Effector CD4-positive, alpha-beta T cell (primary cell): Measurements from ENCODE around the gene HORMAD2.
"Not testable (repeated sequence)": the region's sequence is repeated elsewhere in the genome, so short reads cannot be mapped to it uniquely, and the experiment has no call there.

Source experiments
- DNase-seq: peaks from one replicate; pipeline ENCODE4 v3.0.0-alpha.2; 2020

HORMAD2 gene

GRCh38 chr22:30057375-30057774 lies 22.9 kb upstream of the HORMAD2 start:
- no peak for DNase-seq

- DNase-seq, result not testable (repeated sequence)
These were observed 20.8 kb upstream of the HORMAD2 start for GRCh38 chr22:30059346-30060020.

GRCh38 chr22:30061094-30061493 lies 19.2 kb upstream of the HORMAD2 start:
- not testable (repeated sequence) for DNase-seq

- no peak for DNase-seq
These were observed 18.0 kb upstream of the HORMAD2 start for GRCh38 chr22:30062259-30062658.

GRCh38 chr22:30062950-30063349 lies 17.3 kb upstream of the HORMAD2 start:
- no peak for DNase-seq

- no peak for DNase-seq
These were observed 16.1 kb upstream of the HORMAD2 start for GRCh38 chr22:30064172-30064571.

GRCh38 chr22:30073743-30074142 lies 6.5 kb upstream of the HORMAD2 start:
- DNase-seq, result no peak

- no peak for DNase-seq
These were observed 6.1 kb upstream of the HORMAD2 start for GRCh38 chr22:30074147-30074546.

- no peak for DNase-seq
These were observed 5.3 kb upstream of the HORMAD2 start for GRCh38 chr22:30074994-30075393.

GRCh38 chr22:30077279-30077880 lies 2.9 kb upstream of the HORMAD2 start:
- no peak for DNase-seq

- DNase-seq, result no peak
These were observed 1.6 kb upstream of the HORMAD2 start for GRCh38 chr22:30078320-30079311.

- DNase-seq, result no peak
These were observed 541 bp downstream of the HORMAD2 start for GRCh38 chr22:30080805-30081204.

GRCh38 chr22:30086496-30086895 lies 6.2 kb downstream of the HORMAD2 start:
- DNase-seq, result no peak

- not testable (repeated sequence) for DNase-seq
These were observed 6.8 kb downstream of the HORMAD2 start for GRCh38 chr22:30087037-30087436.

- no peak for DNase-seq
These were observed 7.3 kb downstream of the HORMAD2 start for GRCh38 chr22:30087611-30088010.

- DNase-seq, result no peak
These were observed 8.2 kb downstream of the HORMAD2 start for GRCh38 chr22:30088468-30088867.

GRCh38 chr22:30089655-30089974 lies 9.4 kb downstream of the HORMAD2 start:
- DNase-seq, result no peak

- DNase-seq, result no peak
These were observed 12.4 kb downstream of the HORMAD2 start for GRCh38 chr22:30092686-30093085.

GRCh38 chr22:30094804-30095203 lies 14.5 kb downstream of the HORMAD2 start:
- no peak for DNase-seq

GRCh38 chr22:30097861-30098260 lies 17.6 kb downstream of the HORMAD2 start:
- DNase-seq, result no peak

- DNase-seq, result not testable (repeated sequence)
These were observed 20.5 kb downstream of the HORMAD2 start for GRCh38 chr22:30100770-30101169.

GRCh38 chr22:30104501-30105156 lies 24.4 kb downstream of the HORMAD2 start:
- no peak for DNase-seq

GRCh38 chr22:30105483-30105882 lies 25.2 kb downstream of the HORMAD2 start:
- DNase-seq, result no peak
